PC-3 (cell line): ENCODE measurements around the gene PROCA1. TPM values are rescaled to one million over a fixed set of nuclear protein-coding genes. Genes with fewer than 3 reads are reported as not detected.
"Not testable (repeated sequence)": the region's sequence is repeated elsewhere in the genome, so short reads cannot be mapped to it uniquely, and the experiment has no call there.

Experiments used
- ATAC-seq: fragments of 200-7000 bp; cut with Tn5 transposase; 2 replicates; pipeline ENCODE4 v1.9.1; 2020; ENCODE audit warnings: mild to moderate bottlenecking, moderate library complexity
- BruUV-seq: library from RNA; stranded (reverse); fragments of 400-500 nt; replicated peaks from 2 replicates; lab custom pipeline; 2021; lab: Mats Ljungman, UMichigan
- CTCF ChIA-PET: fragments of 300-600 bp; sonication (Branson Sonifier 250); formaldehyde crosslinking; loops from one replicate; lab custom pipeline; 2022; ENCODE audit warnings: antibody characterized with exemption; lab: Charles Lee
- POLR2A ChIA-PET: fragments of 300-600 bp; sonication (Branson Sonifier 250); formaldehyde crosslinking; loops from one replicate; lab custom pipeline; 2022; ENCODE audit warnings: antibody characterized with exemption; ENCODE audit not compliant: unreplicated experiment; lab: Charles Lee
- DNase-seq: peaks from one replicate; pipeline ENCODE4 v3.0.0-alpha.2; 2015
- H2AFZ ChIP-seq: fragments of 300-600 bp; sonication (generic); 2 replicates; pipeline ENCODE4 v1.6.0; 2016; ENCODE audit warnings: antibody characterized with exemption, low read length
- H3F3A ChIP-seq: fragments of 300-600 bp; sonication (generic); one replicate; pipeline ENCODE4 v1.6.0; 2017; ENCODE audit warnings: antibody characterized with exemption, low read length, control low read depth, mild to moderate bottlenecking; ENCODE audit not compliant: unreplicated experiment
- H3K27ac ChIP-seq: fragments of 300-600 bp; sonication (generic); 2 replicates; pipeline ENCODE4 v1.5.1; 2016; ENCODE audit warnings: mild to moderate bottlenecking, low read length
- H3K27me3 ChIP-seq: fragments of 300-600 bp; sonication (generic); 2 replicates; pipeline ENCODE4 v1.6.1; 2016; ENCODE audit warnings: low read length, mixed read lengths
- H3K36me3 ChIP-seq: fragments of 300-600 bp; sonication (generic); 2 replicates; pipeline ENCODE4 v1.6.1; 2016; ENCODE audit warnings: low read depth, mixed run types, low read length, mixed read lengths
- H3K4me1 ChIP-seq: fragments of 300-600 bp; sonication (generic); 2 replicates; pipeline ENCODE4 v1.5.1; 2016; ENCODE audit warnings: low read length; ENCODE audit not compliant: insufficient read depth
- H3K4me2 ChIP-seq: fragments of 300-600 bp; sonication (generic); 2 replicates; pipeline ENCODE4 v1.6.0; 2016; ENCODE audit warnings: low read length
- H3K4me3 ChIP-seq: fragments of 300-600 bp; sonication (generic); 2 replicates; pipeline ENCODE4 v1.5.1; 2016; ENCODE audit warnings: mild to moderate bottlenecking, low read length, mixed read lengths
- H3K79me2 ChIP-seq: fragments of 300-600 bp; sonication (generic); 2 replicates; pipeline ENCODE4 v1.6.1; 2017; ENCODE audit warnings: low read length, mixed read lengths
- H3K9ac ChIP-seq: fragments of 300-600 bp; sonication (generic); 2 replicates; pipeline ENCODE4 v1.6.0; 2016; ENCODE audit warnings: mild to moderate bottlenecking, low read length
- H3K9me2 ChIP-seq: fragments of 300-600 bp; sonication (generic); replicated peaks from 2 replicates; pipeline ENCODE4 v1.6.1; 2016; ENCODE audit warnings: mixed run types, low read length, mixed read lengths
- H3K9me3 ChIP-seq: fragments of 300-600 bp; sonication (generic); 2 replicates; pipeline ENCODE4 v1.6.1; 2016; ENCODE audit warnings: low read length, mixed read lengths
- H4K20me1 ChIP-seq: fragments of 300-600 bp; sonication (generic); 2 replicates; pipeline ENCODE4 v1.6.1; 2016; ENCODE audit warnings: low read length, mixed read lengths
- CTCF ChIP-seq: fragments of 300-600 bp; sonication (generic); conservative IDR thresholded peaks from 2 replicates; pipeline ENCODE4 v1.5.1; 2017; ENCODE audit warnings: antibody characterized with exemption, low read depth, mild to moderate bottlenecking, low read length
- EZH2 ChIP-seq: fragments of 300-600 bp; sonication (generic); IDR thresholded peaks from one replicate; pipeline ENCODE4 v1.6.1; 2017; ENCODE audit warnings: antibody characterized with exemption, mild to moderate bottlenecking, low read length; ENCODE audit not compliant: unreplicated experiment
- EZH2phosphoT487 ChIP-seq: fragments of 300-600 bp; sonication (generic); IDR thresholded peaks from 2 replicates; pipeline ENCODE4 v1.6.1; 2018; ENCODE audit warnings: mild to moderate bottlenecking, antibody characterized with exemption, low read length, borderline replicate concordance
- intact Hi-C: fragments of 100-400 bp; cut with micrococcal nuclease; formaldehyde crosslinking; loops from 2 replicates; pipeline ENCODE4 v1.9.0; 2023
- total RNA-seq: library from RNA; depleted of rRNA; stranded (reverse); fragments of >200 nt; gene quantifications from 2 replicates; pipeline ENCODE4 v1.2.3, GENCODE V29; 2014

The PROCA1 gene
- total RNA-seq, 1 experiment from 2014 or later = 1.9 TPM

- H3K9ac ChIP-seq = peak overlapping the region; percentile 94
- peak; percentile 30 for DNase-seq
- ATAC-seq = no peak; the same call in 1 of the 2 replicates
- peaks cover 34% of the 10 kb centered on the region for H3K79me2 ChIP-seq
- peaks cover 12% of the 10 kb centered on the region for H3F3A ChIP-seq
- H3K4me3 ChIP-seq = peak overlapping the region; percentile 60
- no peak overlapping the region for H2AFZ ChIP-seq
- peaks cover 32% of the 10 kb centered on the region for H4K20me1 ChIP-seq
- ChIA-PET POLR2A (no interaction called here), CTCF (interaction anchor here (4.0 kb wide), 1 partner anchor 25 kb away, joined by 55 read pairs; no protein-coding TSS in a partner anchor)
- no peaks in the 10 kb centered on the region for H3K9me3 ChIP-seq
- peaks cover 42% of the 10 kb centered on the region for H3K36me3 ChIP-seq
- peak overlapping the region; percentile 96 for H3K4me2 ChIP-seq
- no peaks in the 10 kb centered on the region for H3K27me3 ChIP-seq
- peak overlapping the region; percentile 74 for H3K27ac ChIP-seq
- BruUV-seq = TSS peak; percentile 30
- TF ChIP-seq EZH2phosphoT487 (no peak), EZH2 (no peak), CTCF (no peak)
- H3K9me2 ChIP-seq = no peaks in the 10 kb centered on the region
- H3K4me1 ChIP-seq = peaks cover 37% of the 10 kb centered on the region
- intact Hi-C loops = loop anchor here (10.0 kb wide), 1 partner anchor 180 kb away; the partner anchor contains the start of gene DHRS13
Observed at GRCh38 chr17:28725166-28725659, 13.5 kb upstream of the PROCA1 start.

- H3F3A ChIP-seq = peaks cover 12% of the 10 kb centered on the region
- H3K4me1 ChIP-seq = peaks cover 35% of the 10 kb centered on the region
- no peaks in the 10 kb centered on the region for H3K27me3 ChIP-seq
- peaks cover 43% of the 10 kb centered on the region for H3K36me3 ChIP-seq
- H3K79me2 ChIP-seq = peaks cover 38% of the 10 kb centered on the region
- peaks cover 32% of the 10 kb centered on the region for H4K20me1 ChIP-seq
- no peaks in the 10 kb centered on the region for H3K9me3 ChIP-seq
- H3K4me2 ChIP-seq = peak overlapping the region; percentile 96
- BruUV-seq = no TSS peak
- no peaks in the 10 kb centered on the region for H3K9me2 ChIP-seq
- DNase-seq = no peak
- CTCF ChIA-PET = no interaction called here
- ATAC-seq = no peak
- no peak overlapping the region for H2AFZ ChIP-seq
- TF ChIP-seq EZH2phosphoT487 (no peak), EZH2 (no peak), CTCF (no peak)
- intact Hi-C loops = loop anchor here (10.0 kb wide), 1 partner anchor 180 kb away; the partner anchor contains the start of gene DHRS13
- no peak overlapping the region for H3K9ac ChIP-seq
- H3K4me3 ChIP-seq = peak overlapping the region; percentile 60
- H3K27ac ChIP-seq = no peak overlapping the region; the same call in 1 of the 2 replicates
- POLR2A ChIA-PET = no interaction called here
Observed at GRCh38 chr17:28724500-28725165, 12.9 kb upstream of the PROCA1 start.

GRCh38 chr17:28723836-28724499 lies 12.3 kb upstream of the PROCA1 start:
- H3K4me2 ChIP-seq = peak overlapping the region; percentile 96
- H3K36me3 ChIP-seq = peaks cover 43% of the 10 kb centered on the region
- H3K79me2 ChIP-seq = peaks cover 38% of the 10 kb centered on the region
- H3F3A ChIP-seq = peaks cover 12% of the 10 kb centered on the region
- H3K27me3 ChIP-seq, ATAC-seq, H3K27ac ChIP-seq, H3K9me3 ChIP-seq, H3K9ac ChIP-seq, CTCF ChIA-PET, H2AFZ ChIP-seq, H3K9me2 ChIP-seq, DNase-seq, POLR2A ChIA-PET, BruUV-seq: not testable (repeated sequence)
- peak overlapping the region; percentile 40; the same call in 1 of the 2 replicates for H3K4me3 ChIP-seq
- H3K4me1 ChIP-seq = peaks cover 33% of the 10 kb centered on the region
- peaks cover 32% of the 10 kb centered on the region for H4K20me1 ChIP-seq
- intact Hi-C loops = loop anchor here (10.0 kb wide), 1 partner anchor 181 kb away; the partner anchor contains the start of gene DHRS13
